Measurements from ENCODE around the gene RPS18.

Gene RPS18

GRCh38 chr6:33286946-33287914 lies 15.4 kb downstream of the RPS18 start:
- Histone ChIP-seq H3K4me3 (replicated peaks; ENCODE audit: low read depth, low read length) (no peak overlapping the region), H3K27me3 (replicated peaks; ENCODE audit: control insufficient read depth, insufficient read depth, low read length) (no peaks in the 10 kb centered on the region), H3K36me3 (ENCODE audit: control insufficient read depth, insufficient read depth, low read length) (peaks cover 16% of the 10 kb centered on the region)
- no peak for TF ChIP-seq CTCF (IDR thresholded peaks at IDR 0.05; ENCODE audit: insufficient read depth, low read length, poor library complexity, severe bottlenecking)
- no peak for DNase-seq (ENCODE audit: extremely low read depth, insufficient read length)

- TF ChIP-seq CTCF (IDR thresholded peaks at IDR 0.05; ENCODE audit: insufficient read depth, low read length, poor library complexity, severe bottlenecking): no peak
- no peak for DNase-seq (ENCODE audit: extremely low read depth, insufficient read length)
- H3K36me3 ChIP-seq (ENCODE audit: control insufficient read depth, insufficient read depth, low read length): peaks cover 19% of the 10 kb centered on the region
These were observed 16.5 kb downstream of the RPS18 start for GRCh38 chr6:33288141-33288920.

GRCh38 chr6:33288921-33289783 lies 17.3 kb downstream of the RPS18 start, which contains the start of the genes PFDN6 and WDR46:
Gene PFDN6, plus strand, starts transcription at chr6:33289601. Its CDS starts 256 bp downstream, at chr6:33289857.
Gene WDR46, minus strand, starts transcription at chr6:33289239. Its CDS starts 69 bp downstream, at chr6:33289170.
- DNase-seq (ENCODE audit: extremely low read depth, insufficient read length): peak; percentile 84
- no peak for TF ChIP-seq CTCF (IDR thresholded peaks at IDR 0.05; ENCODE audit: insufficient read depth, low read length, poor library complexity, severe bottlenecking)
- Histone ChIP-seq H3K4me3 (replicated peaks; ENCODE audit: low read depth, low read length) (peak within 1 kb of the TSS; percentile 93), H3K36me3 (ENCODE audit: control insufficient read depth, insufficient read depth, low read length) (peaks cover 20% of the 10 kb centered on the region), H3K27me3 (replicated peaks; ENCODE audit: control insufficient read depth, insufficient read depth, low read length) (no peaks in the 10 kb centered on the region)

More at GRCh38 chr6:33288141-33288920, 16.5 kb downstream of the RPS18 start:
- H3K27me3 ChIP-seq (replicated peaks; ENCODE audit: control insufficient read depth, insufficient read depth, low read length): no peaks in the 10 kb centered on the region
- peak overlapping the region; percentile 93 for H3K4me3 ChIP-seq (replicated peaks; ENCODE audit: low read depth, low read length)

- Histone ChIP-seq H3K36me3 (ENCODE audit: control insufficient read depth, insufficient read depth, low read length) (peaks cover 21% of the 10 kb centered on the region), H3K27me3 (replicated peaks; ENCODE audit: control insufficient read depth, insufficient read depth, low read length) (no peaks in the 10 kb centered on the region), H3K4me3 (replicated peaks; ENCODE audit: low read depth, low read length) (peak overlapping the region; percentile 93)
- TF ChIP-seq CTCF (IDR thresholded peaks at IDR 0.05; ENCODE audit: insufficient read depth, low read length, poor library complexity, severe bottlenecking): no peak
- DNase-seq (ENCODE audit: extremely low read depth, insufficient read length): no peak
These were observed 18.0 kb downstream of the RPS18 start for GRCh38 chr6:33289784-33290315.

GRCh38 chr6:33290459-33290858 lies 18.6 kb downstream of the RPS18 start:
- DNase-seq (ENCODE audit: extremely low read depth, insufficient read length): no peak
- peaks cover 18% of the 10 kb centered on the region for H3K36me3 ChIP-seq (ENCODE audit: control insufficient read depth, insufficient read depth, low read length)
- H3K4me3 ChIP-seq (replicated peaks; ENCODE audit: low read depth, low read length): peak overlapping the region; percentile 93
- no peak for TF ChIP-seq CTCF (IDR thresholded peaks at IDR 0.05; ENCODE audit: insufficient read depth, low read length, poor library complexity, severe bottlenecking)
- H3K27me3 ChIP-seq (replicated peaks; ENCODE audit: control insufficient read depth, insufficient read depth, low read length): no peaks in the 10 kb centered on the region
